Tibial artery (tissue), 4 donors: ENCODE data around the gene TSPO2.

ENCODE experiments used
- DNase-seq, 2 donors: peaks; one replicate each; pipeline ENCODE4 v3.0.0-alpha.2; 2019
- H3K27ac ChIP-seq, 2 donors: fragments of 200-600 bp; sonication (generic) in 1 of 2; 1 replicate in 1 of 2; 2 replicates in 1 of 2; pipeline ENCODE4 v1.5.1; 2018 to 2019; ENCODE audit warnings: mild to moderate bottlenecking in 1 of 2
- H3K27me3 ChIP-seq, 2 donors: fragments of 200-600 bp; sonication (generic) in 1 of 2; one replicate each; pipeline versions ENCODE4 v1.5.1 to v1.6.0; 2016 to 2019
- H3K36me3 ChIP-seq, 3 donors: fragments of 200-600 bp; sonication (generic) in 2 of 3; one replicate each; pipeline ENCODE4 v1.5.1; 2016 to 2019; ENCODE audit warnings: mild to moderate bottlenecking in 2 of 3
- H3K4me1 ChIP-seq, 4 donors: fragments of 200-600 bp; sonication (generic) in 2 of 4; 1 replicate in 3 of 4; 2 replicates in 1 of 4; pipeline ENCODE4 v1.5.1; 2016 to 2019
- H3K4me3 ChIP-seq, 2 donors: fragments of 200-600 bp; sonication (generic) in 1 of 2; 1 replicate in 1 of 2; 2 replicates in 1 of 2; pipeline ENCODE4 v1.5.1; 2018 to 2019; ENCODE audit warnings: mild to moderate bottlenecking in 2 of 2
- H3K9me3 ChIP-seq, 3 donors: fragments of 200-600 bp; sonication (generic) in 1 of 3; one replicate each; pipeline ENCODE4 v1.5.1; 2016 to 2019
- intact Hi-C: fragments of 100-400 bp; cut with DNase I; formaldehyde crosslinking; loops from one replicate; pipeline ENCODE4 v1.15.0; 2023; ENCODE audit warnings: low total_unique reads
- TF ChIP-seq, protein P1 (sequence below), 2 experiments: fragments of 200-600 bp in 1 of 2; fragments of 450-650 bp in 1 of 2; IDR thresholded peaks; one replicate each; pipeline ENCODE4 v1.5.1; 2017 to 2019; ENCODE audit warnings: antibody characterized with exemption in 2 of 2, mild to moderate bottlenecking in 1 of 2, moderate library complexity in 1 of 2

The TSPO2 gene

DNA sequence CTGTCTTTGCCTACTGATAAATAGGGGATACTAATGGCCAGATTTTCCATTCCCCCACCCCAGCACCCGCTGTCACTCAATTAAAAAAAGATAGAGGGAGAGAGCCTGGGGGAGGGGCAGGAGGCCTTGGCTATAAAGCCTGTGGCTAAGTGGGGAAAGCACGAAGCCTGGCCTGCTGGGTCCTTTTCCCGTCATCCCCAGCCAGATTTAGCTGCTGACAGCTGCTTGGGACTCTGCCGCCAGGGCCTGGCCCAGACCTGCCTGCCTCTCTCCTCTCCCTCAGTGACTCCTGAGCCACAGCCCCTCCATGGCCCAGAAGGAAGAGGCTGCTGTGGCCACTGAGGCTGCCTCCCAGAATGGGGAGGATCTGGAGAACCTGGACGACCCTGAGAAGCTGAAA lies 10.8 kb downstream of the TSPO2 start, which contains the start of gene APOBEC2:
APOBEC2 (plus strand) TSS at position 162 of the 400 bp plus-strand sequence; CDS start at position 308, 146 bp downstream.
- Histone ChIP-seq H3K36me3 (peaks cover 0 to 24% (median 0%) of the 10 kb centered on the region in 3 donors), H3K9me3 (no peaks in the 10 kb centered on the region), H3K27ac (no peak within 1 kb of the TSS), H3K4me3 (no peak within 1 kb of the TSS), H3K4me1 (no peaks in the 10 kb centered on the region), H3K27me3 (no peaks in the 10 kb centered on the region)
- intact Hi-C loops: no loop called here
- DNase-seq: no peak
- TF ChIP-seq, protein P1, sequence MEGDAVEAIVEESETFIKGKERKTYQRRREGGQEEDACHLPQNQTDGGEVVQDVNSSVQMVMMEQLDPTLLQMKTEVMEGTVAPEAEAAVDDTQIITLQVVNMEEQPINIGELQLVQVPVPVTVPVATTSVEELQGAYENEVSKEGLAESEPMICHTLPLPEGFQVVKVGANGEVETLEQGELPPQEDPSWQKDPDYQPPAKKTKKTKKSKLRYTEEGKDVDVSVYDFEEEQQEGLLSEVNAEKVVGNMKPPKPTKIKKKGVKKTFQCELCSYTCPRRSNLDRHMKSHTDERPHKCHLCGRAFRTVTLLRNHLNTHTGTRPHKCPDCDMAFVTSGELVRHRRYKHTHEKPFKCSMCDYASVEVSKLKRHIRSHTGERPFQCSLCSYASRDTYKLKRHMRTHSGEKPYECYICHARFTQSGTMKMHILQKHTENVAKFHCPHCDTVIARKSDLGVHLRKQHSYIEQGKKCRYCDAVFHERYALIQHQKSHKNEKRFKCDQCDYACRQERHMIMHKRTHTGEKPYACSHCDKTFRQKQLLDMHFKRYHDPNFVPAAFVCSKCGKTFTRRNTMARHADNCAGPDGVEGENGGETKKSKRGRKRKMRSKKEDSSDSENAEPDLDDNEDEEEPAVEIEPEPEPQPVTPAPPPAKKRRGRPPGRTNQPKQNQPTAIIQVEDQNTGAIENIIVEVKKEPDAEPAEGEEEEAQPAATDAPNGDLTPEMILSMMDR (IDR thresholded peaks at IDR 0.05): no peak

DNA sequence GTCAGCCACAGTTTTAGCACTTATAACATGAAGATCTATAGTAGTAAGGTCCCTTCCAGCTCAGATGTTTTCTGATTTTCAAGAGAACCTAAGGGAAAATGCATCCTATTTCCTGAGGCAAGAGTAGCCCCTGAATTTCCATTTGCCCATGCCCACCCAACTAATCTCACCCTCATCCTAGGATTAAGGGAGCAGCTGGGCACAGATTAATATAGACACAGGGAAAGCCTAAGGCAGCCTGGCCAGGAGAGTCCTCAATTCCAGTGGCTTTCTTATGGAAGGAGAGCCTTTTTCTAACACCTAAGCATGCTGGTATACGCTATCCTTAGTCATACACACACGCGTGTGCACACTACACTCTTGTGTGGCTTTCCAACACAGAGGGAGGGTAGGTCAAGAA lies 12.2 kb downstream of the TSPO2 start:
- H3K27me3 ChIP-seq: no peaks in the 10 kb centered on the region
- H3K4me3 ChIP-seq: no peak overlapping the region
- TF ChIP-seq, protein P1 (IDR thresholded peaks at IDR 0.05): no peak
- H3K36me3 ChIP-seq: peaks cover 0 to 24% (median 0%) of the 10 kb centered on the region in 3 donors
- no peaks in the 10 kb centered on the region for H3K9me3 ChIP-seq
- H3K27ac ChIP-seq: no peak overlapping the region
- H3K4me1 ChIP-seq: peaks cover 0 to 3% (median 0%) of the 10 kb centered on the region in 4 donors
- no peak for DNase-seq
- intact Hi-C loops: no loop called here

DNA sequence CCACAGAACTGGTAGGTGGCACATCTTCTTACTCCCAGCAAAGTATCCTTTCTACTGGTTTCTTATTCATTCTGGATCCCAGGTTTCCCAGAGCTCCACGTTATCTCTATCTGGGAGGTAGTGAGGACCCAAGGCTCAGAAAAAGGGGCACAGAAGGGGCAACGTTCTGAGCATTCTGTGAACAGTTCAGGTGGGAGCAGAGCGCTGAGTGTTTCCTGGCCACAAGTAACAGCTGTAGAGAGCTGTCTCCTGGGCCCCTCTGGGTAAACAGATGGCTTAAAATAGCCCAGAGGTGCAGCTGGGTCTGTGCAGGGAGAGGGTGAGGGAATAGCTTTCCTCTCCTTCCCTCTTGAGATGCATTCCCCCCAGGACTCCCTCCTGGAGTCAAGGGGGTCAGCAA lies 12.9 kb downstream of the TSPO2 start:
- intact Hi-C loops: no loop called here
- no peaks in the 10 kb centered on the region for H3K9me3 ChIP-seq
- H3K36me3 ChIP-seq: peaks cover 0 to 23% (median 0%) of the 10 kb centered on the region in 3 donors
- DNase-seq: no peak
- H3K27ac ChIP-seq: no peak overlapping the region
- no peaks in the 10 kb centered on the region for H3K27me3 ChIP-seq
- H3K4me3 ChIP-seq: no peak overlapping the region
- TF ChIP-seq, protein P1 (IDR thresholded peaks at IDR 0.05): no peak
- peaks cover 0 to 6% (median 0%) of the 10 kb centered on the region in 4 donors for H3K4me1 ChIP-seq

DNA sequence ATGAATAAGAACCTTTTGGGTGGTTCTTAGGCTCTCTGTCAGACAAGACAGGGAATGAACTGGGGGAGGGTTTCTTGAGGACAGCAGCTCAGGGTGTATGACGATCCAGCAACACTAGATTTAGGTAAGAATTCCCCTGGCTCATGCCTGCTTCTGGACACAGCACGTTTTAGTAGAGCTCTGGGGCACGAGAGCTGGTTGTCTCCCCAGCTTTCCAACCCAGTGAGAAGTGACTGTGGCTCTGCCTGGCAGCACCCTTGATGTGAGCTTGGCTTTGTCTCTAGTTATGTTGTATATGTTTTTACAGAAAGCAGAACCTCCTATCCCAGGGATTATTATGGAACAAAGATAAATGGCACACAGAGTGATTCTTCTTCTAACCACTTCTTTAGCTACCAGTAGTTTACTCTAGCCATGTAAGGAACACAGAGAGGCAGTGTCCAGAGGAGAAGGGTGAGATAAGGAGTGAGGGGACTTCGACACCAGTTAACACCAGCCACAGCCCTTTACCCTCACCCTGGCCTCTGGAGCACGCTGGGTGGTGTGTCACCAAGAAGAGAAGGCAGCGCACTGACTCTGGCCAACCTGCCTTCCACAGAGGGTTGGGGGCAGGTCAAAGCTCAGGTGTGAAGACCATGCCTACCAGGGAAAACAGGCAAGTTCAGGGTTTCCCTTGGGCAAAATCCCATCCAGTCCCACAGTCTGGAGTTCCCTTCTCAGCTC lies 14.7 kb downstream of the TSPO2 start:
- intact Hi-C loops: no loop called here
- no peaks in the 10 kb centered on the region for H3K9me3 ChIP-seq
- TF ChIP-seq, protein P1 (IDR thresholded peaks at IDR 0.05): no peak
- no peak overlapping the region for H3K4me3 ChIP-seq
- peaks cover 0 to 22% (median 14%) of the 10 kb centered on the region in 3 donors for H3K36me3 ChIP-seq
- peaks cover 0 to 6% (median 0%) of the 10 kb centered on the region in 4 donors for H3K4me1 ChIP-seq
- no peaks in the 10 kb centered on the region for H3K27me3 ChIP-seq
- DNase-seq: no peak
- no peak overlapping the region for H3K27ac ChIP-seq

DNA sequence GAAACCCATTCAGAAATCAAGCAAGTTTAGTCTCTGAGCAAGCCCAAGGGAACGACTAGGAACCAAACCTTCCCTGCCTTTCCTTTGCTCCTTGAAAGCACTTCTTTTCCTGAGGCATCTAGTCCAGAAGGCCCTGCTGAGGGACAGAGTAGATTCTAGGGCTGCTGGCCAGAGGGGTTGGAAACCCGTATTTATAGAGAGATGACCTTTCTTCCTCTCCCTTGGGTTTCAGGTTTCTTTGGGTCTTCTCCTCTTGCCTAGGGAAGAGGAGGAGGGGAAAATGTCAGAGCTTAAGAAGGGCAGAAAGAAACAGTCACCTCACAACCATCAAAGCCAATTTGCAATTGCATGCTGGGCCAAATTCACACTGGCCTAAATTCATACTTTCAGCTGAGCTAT lies 16.5 kb downstream of the TSPO2 start:
- peaks cover 0 to 6% (median 0%) of the 10 kb centered on the region in 4 donors for H3K4me1 ChIP-seq
- H3K27me3 ChIP-seq: no peaks in the 10 kb centered on the region
- no peaks in the 10 kb centered on the region for H3K9me3 ChIP-seq
- H3K27ac ChIP-seq: no peak overlapping the region
- no peak overlapping the region for H3K4me3 ChIP-seq
- intact Hi-C loops: no loop called here
- no peak for DNase-seq
- TF ChIP-seq, protein P1 (IDR thresholded peaks at IDR 0.05): no peak
- peaks cover 6 to 31% (median 23%) of the 10 kb centered on the region in 3 donors for H3K36me3 ChIP-seq
